ENCODE measurements around the gene ABCC4. TPM values are rescaled to one million over a fixed set of nuclear protein-coding genes. Genes with fewer than 3 reads are reported as not detected.

The ABCC4 gene
- total RNA-seq, 1 donor from 2014 or later, result 1.7 TPM

- Mint-ChIP-seq H3K4me1 (ENCODE audit: low read depth, unreplicated experiment) (no peaks in the 10 kb centered on the region), H3K27me3 (ENCODE audit: unreplicated experiment) (no peaks in the 10 kb centered on the region), H3K36me3 (ENCODE audit: unreplicated experiment) (no peaks in the 10 kb centered on the region), H3K4me3 (ENCODE audit: unreplicated experiment) (no peak overlapping the region), H3K27ac (ENCODE audit: unreplicated experiment) (no peak overlapping the region), H3K9me3 (ENCODE audit: unreplicated experiment) (no peaks in the 10 kb centered on the region)
- TF ChIP-seq, protein P1, sequence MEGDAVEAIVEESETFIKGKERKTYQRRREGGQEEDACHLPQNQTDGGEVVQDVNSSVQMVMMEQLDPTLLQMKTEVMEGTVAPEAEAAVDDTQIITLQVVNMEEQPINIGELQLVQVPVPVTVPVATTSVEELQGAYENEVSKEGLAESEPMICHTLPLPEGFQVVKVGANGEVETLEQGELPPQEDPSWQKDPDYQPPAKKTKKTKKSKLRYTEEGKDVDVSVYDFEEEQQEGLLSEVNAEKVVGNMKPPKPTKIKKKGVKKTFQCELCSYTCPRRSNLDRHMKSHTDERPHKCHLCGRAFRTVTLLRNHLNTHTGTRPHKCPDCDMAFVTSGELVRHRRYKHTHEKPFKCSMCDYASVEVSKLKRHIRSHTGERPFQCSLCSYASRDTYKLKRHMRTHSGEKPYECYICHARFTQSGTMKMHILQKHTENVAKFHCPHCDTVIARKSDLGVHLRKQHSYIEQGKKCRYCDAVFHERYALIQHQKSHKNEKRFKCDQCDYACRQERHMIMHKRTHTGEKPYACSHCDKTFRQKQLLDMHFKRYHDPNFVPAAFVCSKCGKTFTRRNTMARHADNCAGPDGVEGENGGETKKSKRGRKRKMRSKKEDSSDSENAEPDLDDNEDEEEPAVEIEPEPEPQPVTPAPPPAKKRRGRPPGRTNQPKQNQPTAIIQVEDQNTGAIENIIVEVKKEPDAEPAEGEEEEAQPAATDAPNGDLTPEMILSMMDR (IDR thresholded peaks at IDR 0.05; ENCODE audit: partially characterized antibody, unreplicated experiment), result no peak
- DNase-seq, result no peak
These were observed 74.1 kb downstream of the ABCC4 start for GRCh38 chr13:95226932-95227695.

- TF ChIP-seq, protein P1 (IDR thresholded peaks at IDR 0.05; ENCODE audit: partially characterized antibody, unreplicated experiment), result no peak
- no peaks in the 10 kb centered on the region for H3K9me3 Mint-ChIP-seq (ENCODE audit: unreplicated experiment)
- no peaks in the 10 kb centered on the region for H3K4me1 Mint-ChIP-seq (ENCODE audit: low read depth, unreplicated experiment)
- H3K27ac Mint-ChIP-seq (ENCODE audit: unreplicated experiment), result no peak overlapping the region
- H3K27me3 Mint-ChIP-seq (ENCODE audit: unreplicated experiment), result no peaks in the 10 kb centered on the region
- no peak for DNase-seq
- H3K4me3 Mint-ChIP-seq (ENCODE audit: unreplicated experiment), result no peak overlapping the region
- H3K36me3 Mint-ChIP-seq (ENCODE audit: unreplicated experiment), result no peaks in the 10 kb centered on the region
These were observed 74.8 kb downstream of the ABCC4 start for GRCh38 chr13:95226476-95226875.

GRCh38 chr13:95226050-95226449 lies 75.2 kb downstream of the ABCC4 start:
- DNase-seq, result no peak
- H3K4me3 Mint-ChIP-seq (ENCODE audit: unreplicated experiment), result no peak overlapping the region
- H3K36me3 Mint-ChIP-seq (ENCODE audit: unreplicated experiment), result no peaks in the 10 kb centered on the region
- H3K9me3 Mint-ChIP-seq (ENCODE audit: unreplicated experiment), result no peaks in the 10 kb centered on the region
- H3K27me3 Mint-ChIP-seq (ENCODE audit: unreplicated experiment), result no peaks in the 10 kb centered on the region
- H3K27ac Mint-ChIP-seq (ENCODE audit: unreplicated experiment), result no peak overlapping the region
- TF ChIP-seq, protein P1 (IDR thresholded peaks at IDR 0.05; ENCODE audit: partially characterized antibody, unreplicated experiment), result no peak
- no peaks in the 10 kb centered on the region for H3K4me1 Mint-ChIP-seq (ENCODE audit: low read depth, unreplicated experiment)

GRCh38 chr13:95224064-95224463 lies 77.2 kb downstream of the ABCC4 start:
- H3K27ac Mint-ChIP-seq (ENCODE audit: unreplicated experiment), result no peak overlapping the region
- no peak for DNase-seq
- no peaks in the 10 kb centered on the region for H3K27me3 Mint-ChIP-seq (ENCODE audit: unreplicated experiment)
- no peak overlapping the region for H3K4me3 Mint-ChIP-seq (ENCODE audit: unreplicated experiment)
- TF ChIP-seq, protein P1 (IDR thresholded peaks at IDR 0.05; ENCODE audit: partially characterized antibody, unreplicated experiment), result no peak
- H3K4me1 Mint-ChIP-seq (ENCODE audit: low read depth, unreplicated experiment), result peaks cover 9% of the 10 kb centered on the region
- no peaks in the 10 kb centered on the region for H3K9me3 Mint-ChIP-seq (ENCODE audit: unreplicated experiment)
- H3K36me3 Mint-ChIP-seq (ENCODE audit: unreplicated experiment), result no peaks in the 10 kb centered on the region

DNA sequence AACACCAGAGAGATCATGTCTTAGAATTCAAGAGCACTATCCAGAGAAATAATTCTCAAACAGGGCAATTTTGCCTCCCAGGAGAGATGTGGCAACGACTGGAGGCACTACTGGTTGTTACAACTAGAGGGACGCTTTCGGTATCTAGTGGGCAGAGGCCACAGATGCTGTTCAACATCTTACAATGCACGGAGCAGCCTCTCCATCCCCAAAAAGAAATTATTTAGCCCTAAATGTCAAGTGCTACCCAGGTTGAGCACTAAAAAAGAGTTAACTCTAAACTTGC lies 78.6 kb downstream of the ABCC4 start:
- TF ChIP-seq, protein P1 (IDR thresholded peaks at IDR 0.05; ENCODE audit: partially characterized antibody, unreplicated experiment), result no peak
- Mint-ChIP-seq H3K36me3 (ENCODE audit: unreplicated experiment) (no peaks in the 10 kb centered on the region), H3K9me3 (ENCODE audit: unreplicated experiment) (no peaks in the 10 kb centered on the region), H3K4me3 (ENCODE audit: unreplicated experiment) (no peak overlapping the region), H3K27me3 (ENCODE audit: unreplicated experiment) (no peaks in the 10 kb centered on the region), H3K27ac (ENCODE audit: unreplicated experiment) (no peak overlapping the region), H3K4me1 (ENCODE audit: low read depth, unreplicated experiment) (peaks cover 9% of the 10 kb centered on the region)
- DNase-seq, result no peak

All from glutamatergic neuron (in vitro differentiated cells).